Activated CD4-positive, CD25-positive, alpha-beta regulatory T cell treated with anti-CD3 and anti-CD28 coated beads, Interleukin-2, amount 50 U/mL, for 72 hours (primary cell): ENCODE data around the gene HCAR3.

Experiments
- DNase-seq: peaks from one replicate; pipeline ENCODE4 v3.0.0; 2021

Gene HCAR3

GRCh38 chr12:122665759-122666158, 50.9 kb downstream of the HCAR3 start:
- DNase-seq = no peak

DNA sequence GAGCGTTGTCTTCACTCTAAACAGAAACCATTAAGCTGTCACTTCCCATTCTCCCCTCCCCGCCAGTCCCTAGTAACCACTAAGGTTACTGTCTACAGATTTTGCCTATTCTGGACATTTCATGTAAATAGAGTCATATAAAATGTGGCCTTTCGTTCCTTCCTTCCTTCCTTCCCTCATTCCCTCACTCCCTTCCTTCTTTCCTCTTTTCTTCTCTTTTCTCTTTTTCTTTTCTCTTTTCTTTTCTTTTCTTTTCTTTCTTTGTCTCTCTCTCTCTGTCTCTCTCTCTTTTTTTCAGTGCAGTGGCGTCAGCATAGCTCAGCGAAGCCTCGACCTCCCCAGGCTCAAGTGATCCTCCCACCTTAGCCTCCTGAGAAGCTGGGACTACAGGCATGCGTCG, 51.3 kb downstream of the HCAR3 start:
- DNase-seq = no peak
